Measurements from ENCODE around the gene MALAT1.

DNA sequence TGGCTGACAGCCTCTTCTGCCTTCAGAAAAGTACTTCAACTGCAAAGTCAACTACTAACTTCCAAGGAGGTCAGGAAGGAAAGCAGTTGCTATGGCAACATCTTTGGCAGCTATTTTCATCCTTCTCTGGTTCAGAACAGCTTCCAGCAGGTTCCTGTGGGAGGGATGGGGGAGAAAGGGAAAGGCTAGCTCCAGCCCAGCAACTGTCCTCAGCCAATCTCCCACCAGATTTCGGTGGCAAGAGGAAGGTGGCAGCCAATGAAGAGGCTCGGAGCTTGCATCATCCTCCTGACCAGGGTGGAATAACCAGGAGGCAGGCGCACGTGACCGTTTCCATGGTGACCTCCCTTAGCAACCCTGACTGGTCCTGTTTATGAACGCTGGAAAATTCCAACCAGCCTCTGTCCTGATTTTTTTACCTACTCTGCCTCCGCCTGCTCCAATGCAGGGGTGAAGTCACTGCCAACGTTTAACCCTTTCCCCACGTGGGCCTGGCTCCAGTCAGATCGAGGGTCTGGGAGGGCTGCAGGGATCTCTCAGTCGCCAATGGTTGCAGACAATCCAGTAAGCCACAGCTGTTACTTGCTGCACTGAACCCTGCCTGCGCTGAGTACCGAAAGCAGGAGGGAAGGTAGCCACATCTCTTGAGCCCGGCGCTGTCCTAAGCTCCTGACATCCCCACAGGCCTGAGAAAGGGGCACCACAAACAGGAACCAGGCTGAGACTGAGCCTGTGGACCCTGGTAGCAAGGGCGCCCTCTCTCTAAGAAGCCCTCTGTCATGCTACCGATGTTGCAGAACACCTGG lies 11.2 kb upstream of the MALAT1 start:
- no peak for TF ChIP-seq EZH2 (optimal IDR thresholded peaks at IDR 0.05; ENCODE audit: low read depth, low read length)
- no peak for TF ChIP-seq EZH2phosphoT487 (IDR thresholded peaks at IDR 0.05; ENCODE audit: low read length)
- no peak for TF ChIP-seq CTCF (IDR thresholded peaks at IDR 0.05; ENCODE audit: low read length)

All from MM.1S (cell line).